ENCODE data around the gene TK2.

GRCh38 chr16:66489818-66490217, 60.1 kb downstream of the TK2 start:
- TF ChIP-seq CTCF (IDR thresholded peaks at IDR 0.05) (no peak), POLR2AphosphoS5 (IDR thresholded peaks at IDR 0.05) (no peak), POLR2A (IDR thresholded peaks at IDR 0.05) (no peak)

All from prostate gland (tissue), 2 donors.